ENCODE measurements around the gene ANK3.

The ANK3 gene

DNA sequence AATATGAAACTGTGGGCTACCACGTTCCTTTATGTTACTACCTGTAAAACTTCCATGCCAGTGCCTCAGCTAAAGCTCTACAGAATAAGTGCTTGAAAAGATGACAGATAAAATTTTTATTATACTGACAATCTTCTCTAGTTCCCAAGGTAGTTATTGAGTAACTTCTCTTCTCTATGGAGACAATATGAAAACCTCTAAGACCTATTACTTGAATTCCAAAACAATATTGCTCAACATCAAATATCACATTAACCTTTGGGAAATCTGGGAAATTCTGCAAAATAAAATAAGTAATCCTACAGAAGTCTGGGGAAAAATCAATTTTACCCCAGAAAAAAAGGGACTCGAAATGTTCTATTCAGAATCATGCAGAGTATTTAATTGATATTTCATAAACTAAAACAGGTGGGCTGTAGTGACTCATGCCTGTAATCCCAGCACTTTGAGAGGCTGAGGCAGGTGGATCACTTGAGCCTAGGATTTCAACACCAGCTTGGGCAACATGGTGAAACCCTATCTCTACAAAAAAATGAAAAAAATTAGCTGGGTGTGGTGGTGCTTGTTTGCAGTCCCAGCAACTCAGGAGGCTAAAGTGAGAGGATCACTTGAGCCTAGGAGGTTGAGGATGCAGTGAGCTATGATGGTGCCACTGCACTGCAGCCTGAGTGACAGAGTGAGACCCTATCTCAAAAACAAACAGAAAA lies 23.8 kb upstream of the ANK3 start:
- no peak for DNase-seq (ENCODE audit: low read depth)

GRCh38 chr10:60410970-60411369 lies 21.3 kb upstream of the ANK3 start:
- DNase-seq (ENCODE audit: low read depth) = no peak

DNA sequence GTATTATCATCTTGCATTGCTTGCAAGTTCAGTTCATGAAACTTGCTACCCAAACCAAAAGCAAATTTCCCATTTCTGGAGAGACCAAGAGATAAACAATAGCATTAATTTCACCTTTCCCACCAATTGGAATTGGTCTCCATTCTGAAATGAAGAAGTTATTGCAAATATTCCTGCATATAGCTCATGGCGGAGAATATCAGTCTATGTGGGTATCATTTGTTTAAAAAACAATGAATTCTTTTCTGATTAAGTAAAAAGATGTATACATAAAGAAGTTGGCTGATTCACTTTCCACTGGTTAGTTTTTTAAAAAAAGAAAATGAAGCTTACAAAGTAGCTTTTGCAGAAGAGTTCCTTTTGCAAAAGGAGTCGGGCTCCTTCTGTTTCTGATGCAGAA lies 19.5 kb upstream of the ANK3 start:
- DNase-seq (ENCODE audit: low read depth) = no peak

DNA sequence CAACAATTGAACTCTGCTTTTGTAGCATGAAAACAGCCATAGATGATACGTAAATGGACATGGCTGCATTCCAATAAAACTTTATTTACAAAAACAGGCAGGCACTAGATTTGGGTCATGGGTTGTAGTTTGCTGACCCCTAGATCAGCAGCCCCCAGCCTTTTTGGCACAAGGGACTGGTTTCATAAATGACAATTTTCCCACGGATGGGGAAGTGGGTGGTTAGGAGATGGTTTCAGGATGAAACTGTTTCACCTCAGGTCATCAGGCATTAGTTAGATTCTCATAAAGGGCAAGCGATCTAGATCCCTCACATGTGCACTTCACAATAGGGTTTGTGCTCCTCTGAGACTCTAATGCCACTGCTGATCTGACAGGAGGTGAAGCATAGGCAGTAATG lies 16.5 kb upstream of the ANK3 start:
- no peak for DNase-seq (ENCODE audit: low read depth)

GRCh38 chr10:60405172-60405571 lies 15.5 kb upstream of the ANK3 start:
- no peak for DNase-seq (ENCODE audit: low read depth)

- DNase-seq (ENCODE audit: low read depth) = no peak
Observed at GRCh38 chr10:60403168-60403873, 13.6 kb upstream of the ANK3 start.

DNA sequence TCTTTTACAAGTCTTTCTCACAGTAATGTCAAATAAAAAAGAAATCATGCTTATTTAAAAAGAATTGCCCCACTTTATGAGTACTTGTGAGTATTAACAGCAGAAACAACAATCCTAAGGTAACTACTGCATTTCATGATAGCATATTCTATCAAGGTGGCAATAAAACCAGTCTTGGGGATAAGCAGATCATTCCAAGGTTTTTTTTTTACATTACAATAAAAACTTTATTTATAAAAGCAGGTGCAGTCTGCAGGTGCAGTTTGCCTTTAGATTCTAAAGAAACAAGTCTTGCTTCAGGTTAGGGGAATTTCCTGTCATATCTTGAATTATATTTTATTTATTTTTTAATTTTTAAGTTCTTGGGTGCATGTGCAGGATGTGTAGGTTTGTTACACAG lies 10.7 kb upstream of the ANK3 start:
- DNase-seq (ENCODE audit: low read depth) = no peak

GRCh38 chr10:60399328-60399727 lies 9.7 kb upstream of the ANK3 start:
- no peak for DNase-seq (ENCODE audit: low read depth)

GRCh38 chr10:60397792-60398191 lies 8.1 kb upstream of the ANK3 start:
- DNase-seq (ENCODE audit: low read depth) = no peak

DNA sequence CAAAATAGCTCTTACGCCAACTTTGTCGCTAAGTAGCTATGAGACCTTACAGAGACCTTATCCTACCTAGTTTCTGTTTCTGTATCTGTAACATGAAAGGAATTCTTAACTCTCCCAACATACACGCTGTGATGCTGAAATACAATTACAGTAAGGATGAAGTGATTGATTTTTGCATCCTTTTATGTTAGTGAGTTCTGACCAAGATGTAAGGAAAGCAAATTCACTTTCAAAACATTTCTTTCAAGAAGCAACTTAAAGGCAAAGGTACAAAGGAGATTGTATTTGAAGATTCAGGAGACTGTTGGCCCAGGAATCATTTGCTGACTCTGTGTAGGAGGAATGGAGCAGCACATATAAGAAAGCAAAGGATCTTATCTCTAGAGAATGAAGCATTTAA lies 7.1 kb upstream of the ANK3 start:
- DNase-seq (ENCODE audit: low read depth) = no peak

DNA sequence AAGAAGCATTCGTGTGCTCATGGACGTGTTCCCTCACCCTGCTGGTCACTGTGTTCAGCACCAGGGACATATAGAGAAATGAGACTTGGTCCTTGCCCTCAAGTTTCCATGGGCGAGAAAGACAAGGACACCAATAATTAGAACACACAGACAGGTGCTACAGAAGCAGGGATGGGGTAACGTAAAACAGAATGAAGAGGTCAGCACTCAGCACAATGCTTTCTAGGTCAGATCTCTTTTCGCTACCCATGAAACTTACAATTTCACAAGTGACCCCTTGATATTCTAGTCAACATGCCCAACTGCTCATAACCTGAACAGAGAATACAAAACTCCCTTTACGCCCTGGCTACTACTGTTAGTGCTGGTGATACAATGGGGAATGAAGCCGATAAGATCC lies 6.0 kb upstream of the ANK3 start:
- DNase-seq (ENCODE audit: low read depth) = no peak

GRCh38 chr10:60394446-60394845 lies 4.8 kb upstream of the ANK3 start:
- DNase-seq (ENCODE audit: low read depth) = no peak

DNA sequence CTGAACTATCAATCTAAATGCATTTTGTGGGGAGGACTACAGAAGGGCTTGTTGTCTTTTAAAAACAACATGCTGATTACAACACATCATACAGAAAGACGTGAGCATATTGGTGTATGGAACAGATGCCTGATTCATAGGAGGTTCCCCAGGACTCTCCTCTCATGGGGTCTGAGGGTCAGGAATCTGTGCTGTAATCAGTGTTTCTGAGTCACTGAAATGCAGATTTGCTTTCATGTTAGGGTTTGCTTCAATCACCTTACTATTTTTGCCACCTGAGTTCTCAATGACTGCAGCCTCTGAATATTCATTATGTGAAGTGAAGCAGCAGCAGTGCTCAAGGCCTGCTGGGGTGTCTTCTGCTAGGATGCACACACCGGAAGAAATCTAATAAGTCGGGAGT lies 550 bp upstream of the ANK3 start:
- no peak for DNase-seq (ENCODE audit: low read depth)

GRCh38 chr10:60388709-60389301 lies 870 bp downstream of the ANK3 start:
- no peak for DNase-seq (ENCODE audit: low read depth)

DNA sequence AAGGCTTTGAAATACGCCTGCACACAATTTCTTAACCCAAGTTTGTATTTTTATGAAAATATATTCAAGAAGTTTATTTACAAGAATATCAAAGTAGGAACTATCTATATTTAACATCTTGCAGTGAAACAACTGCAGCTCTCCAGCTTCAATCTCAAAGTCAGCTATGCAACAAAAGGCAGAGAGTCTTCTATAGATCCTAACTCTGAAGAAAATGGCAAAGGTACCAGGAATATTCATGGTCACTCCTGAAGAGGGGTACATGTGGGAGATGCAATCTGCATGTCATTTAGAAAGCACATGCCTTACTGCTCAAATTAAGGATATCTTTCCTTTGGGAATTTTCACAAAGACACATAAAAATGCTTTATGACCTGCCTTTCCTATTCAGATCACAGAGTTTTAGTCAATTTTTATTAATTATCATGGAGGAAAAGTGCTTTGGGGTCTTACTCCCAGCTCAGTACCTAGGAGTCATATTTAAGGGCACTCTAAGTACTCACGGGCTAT lies 1.5 kb downstream of the ANK3 start:
- no peak for DNase-seq (ENCODE audit: low read depth)

GRCh38 chr10:60387531-60387930 lies 2.1 kb downstream of the ANK3 start:
- DNase-seq (ENCODE audit: low read depth) = no peak

- no peak for DNase-seq (ENCODE audit: low read depth)
Observed at GRCh38 chr10:60385399-60385738, 4.3 kb downstream of the ANK3 start.

GRCh38 chr10:60384708-60385398 lies 4.8 kb downstream of the ANK3 start:
- DNase-seq (ENCODE audit: low read depth) = no peak

DNA sequence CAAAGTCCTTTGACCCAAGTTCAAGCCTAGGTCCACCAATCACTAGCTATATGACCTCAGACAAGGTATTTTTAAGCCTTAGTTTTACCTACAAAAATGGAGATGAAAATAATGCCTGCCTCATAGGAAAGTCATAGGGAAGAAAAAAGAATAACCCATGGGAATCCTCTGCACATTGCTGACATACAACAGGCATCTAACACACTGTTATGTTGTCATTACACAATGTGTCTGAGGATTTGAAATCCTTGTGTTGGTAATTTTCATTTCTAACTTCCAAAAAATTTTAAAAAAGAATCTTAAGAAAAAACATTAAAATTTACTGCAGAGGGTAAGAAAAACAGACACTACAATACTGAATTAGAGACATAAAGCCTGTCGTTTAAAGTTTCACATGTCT lies 5.7 kb downstream of the ANK3 start:
- DNase-seq (ENCODE audit: low read depth) = no peak

GRCh38 chr10:60382946-60383681 lies 6.6 kb downstream of the ANK3 start:
- no peak for DNase-seq (ENCODE audit: low read depth)

- DNase-seq (ENCODE audit: low read depth) = no peak
Observed at GRCh38 chr10:60380781-60381180, 8.9 kb downstream of the ANK3 start.

- DNase-seq (ENCODE audit: low read depth) = no peak
Observed at GRCh38 chr10:60377955-60378354, 11.7 kb downstream of the ANK3 start.

Data from stimulated activated CD8-positive, alpha-beta memory T cell treated with anti-CD3 and anti-CD28 coated beads, Interleukin-15, amount 100 ng/mL, for 24 hours (primary cell).